A549 (cell line): ENCODE results near the gene BCL2. TPM values are rescaled to one million over a fixed set of nuclear protein-coding genes. Genes with fewer than 3 reads are reported as not detected.

Source experiments
- ATAC-seq, 2 experiments: fragments of 200-7000 bp in 1 of 2; fragments of >200 bp in 1 of 2; cut with Nextera tagmentation in 1 of 2; cut with Tn5 transposase in 1 of 2; 3 replicates each; pipeline versions ENCODE4 v1.8.0 to v1.9.1; 2018 to 2020; ENCODE audit warnings: mild to moderate bottlenecking in 1 of 2, moderate library complexity in 1 of 2
- CTCF ChIA-PET: fragments of 300-600 bp; sonication (Branson Sonifier 250); formaldehyde crosslinking; extraction: SDS; loops from one replicate; lab custom pipeline; 2021; ENCODE audit warnings: antibody characterized with exemption, inconsistent platforms; lab: Yijun Ruan, JAX
- POLR2A ChIA-PET: fragments of 350-600 bp; formaldehyde crosslinking; extraction: SDS; loops from one replicate; lab custom pipeline; 2021; ENCODE audit warnings: antibody characterized with exemption, inconsistent platforms; lab: Yijun Ruan, JAX
- DNase-seq, 2 experiments: peaks; one replicate each; pipeline versions ENCODE4 v3.0.0 to v3.0.0-alpha.2; 2011 to 2016; ENCODE audit warnings: low read depth in 1 of 2, low spot score in 1 of 2
- FAIRE-seq: peaks from 2 replicates; lab custom pipeline; 2011; peaks lifted over from hg19 to GRCh38; lab: Jason Lieb, UNC
- H3K27ac ChIP-seq, 2 experiments: fragments of >200 bp; sonication (Bioruptor Twin); formaldehyde crosslinking; 3 replicates each; pipeline ENCODE4 v1.5.1; 2016 to 2017
- H3K4me1 ChIP-seq: fragments of >200 bp; sonication (Bioruptor Twin); formaldehyde crosslinking; 3 replicates; pipeline ENCODE4 v1.6.1; 2016
- H3K4me2 ChIP-seq: fragments of >200 bp; sonication (Bioruptor Twin); formaldehyde crosslinking; 3 replicates; pipeline ENCODE4 v1.6.1; 2016
- H3K4me3 ChIP-seq: fragments of >200 bp; sonication (Bioruptor Twin); formaldehyde crosslinking; 3 replicates; pipeline ENCODE4 v1.5.1; 2016
- H3K9me3 ChIP-seq: fragments of >200 bp; sonication (Bioruptor Twin); formaldehyde crosslinking; 3 replicates; pipeline ENCODE4 v1.6.1; 2016
- BHLHE40 ChIP-seq: IDR thresholded peaks from 2 replicates; pipeline ENCODE4 v1.6.1; 2012; ENCODE audit warnings: low read depth, low read length, inconsistent platforms
- CHD2 ChIP-seq: fragments of 150-350 bp; IDR thresholded peaks from 2 replicates; pipeline ENCODE4 v1.6.1; 2014; ENCODE audit warnings: low read length; ENCODE audit not compliant: partially characterized antibody
- EHF ChIP-seq: fragments of 250-450 bp; sonication (Bioruptor Pico); IDR thresholded peaks from 2 replicates; pipeline ENCODE4 v1.5.0; 2020; ENCODE audit warnings: mild to moderate bottlenecking
- EHMT2 ChIP-seq: fragments of 200-600 bp; sonication (generic); IDR thresholded peaks from 2 replicates; pipeline ENCODE4 v1.6.1; 2016; ENCODE audit warnings: antibody characterized with exemption, low read depth, mild to moderate bottlenecking, moderate library complexity
- EP300 ChIP-seq, 2 experiments: fragments of >200 bp; sonication (Bioruptor Twin); formaldehyde crosslinking; IDR thresholded peaks; 2 replicates in 1 of 2; 3 replicates in 1 of 2; pipeline ENCODE4 v1.6.1; 2016 to 2017
- FOSB ChIP-seq: fragments of 250-450 bp; sonication (Bioruptor Pico); IDR thresholded peaks from 2 replicates; pipeline ENCODE4 v1.5.0; 2020; ENCODE audit warnings: mild to moderate bottlenecking, moderate library complexity
- HOXA7 ChIP-seq: fragments of 250-450 bp; sonication (Bioruptor Pico); IDR thresholded peaks from 2 replicates; pipeline ENCODE4 v1.5.0; 2020; ENCODE audit warnings: mild to moderate bottlenecking, moderate library complexity
- KDM1A ChIP-seq: fragments of 200-600 bp; sonication (generic); IDR thresholded peaks from 2 replicates; pipeline ENCODE4 v1.6.1; 2016; ENCODE audit warnings: low read depth, mild to moderate bottlenecking
- KDM5A ChIP-seq: fragments of 200-600 bp; sonication (generic); IDR thresholded peaks from 2 replicates; pipeline ENCODE4 v1.6.1; 2016; ENCODE audit warnings: antibody characterized with exemption, mild to moderate bottlenecking
- MAZ ChIP-seq: fragments of 150-350 bp; IDR thresholded peaks from 2 replicates; pipeline ENCODE4 v1.6.1; 2014; ENCODE audit warnings: antibody characterized with exemption, low read depth, low read length, borderline replicate concordance
- NFE2L2 ChIP-seq: fragments of 150-350 bp; conservative IDR thresholded peaks from 2 replicates; pipeline ENCODE4 v1.6.1; 2014; ENCODE audit warnings: low read length
- NPAS2 ChIP-seq: fragments of 250-450 bp; sonication (Bioruptor Pico); IDR thresholded peaks from 2 replicates; pipeline ENCODE4 v1.8.0; 2022; ENCODE audit warnings: mild to moderate bottlenecking, moderate library complexity, borderline replicate concordance
- PHF8 ChIP-seq: fragments of 200-600 bp; sonication (generic); IDR thresholded peaks from 2 replicates; pipeline ENCODE4 v1.6.1; 2016; ENCODE audit warnings: low read depth, mild to moderate bottlenecking, antibody characterized with exemption, moderate library complexity, borderline replicate concordance
- RFX5 ChIP-seq: fragments of 450-650 bp; IDR thresholded peaks from 2 replicates; pipeline ENCODE4 v1.7.1; 2014; ENCODE audit warnings: antibody characterized with exemption, mild to moderate bottlenecking, moderate library complexity
- RNF2 ChIP-seq: fragments of 200-600 bp; sonication (generic); IDR thresholded peaks from 2 replicates; pipeline ENCODE4 v1.6.1; 2016; ENCODE audit warnings: low read depth, mild to moderate bottlenecking, antibody characterized with exemption, moderate library complexity, borderline replicate concordance
- SREBF2 ChIP-seq: fragments of 450-650 bp; IDR thresholded peaks from 2 replicates; pipeline ENCODE4 v1.6.1; 2014; ENCODE audit warnings: mild to moderate bottlenecking, moderate library complexity
- USF2 ChIP-seq: fragments of 450-650 bp; IDR thresholded peaks from 2 replicates; pipeline ENCODE4 v1.6.1; 2014; ENCODE audit warnings: antibody characterized with exemption
- ZC3H11A ChIP-seq: fragments of 450-650 bp; IDR thresholded peaks from 2 replicates; pipeline ENCODE4 v1.6.1; 2014; ENCODE audit warnings: antibody characterized with exemption, mild to moderate bottlenecking
- WGBS: methylation state at CpG from one replicate; pipeline ENCODE4 v1.1.6; 2017; ENCODE audit errors: missing lambda C conversion rate; 5-methylcytosine and 5-hydroxymethylcytosine counted together
- polyA plus RNA-seq, 4 experiments: library from polyadenylated mRNA; depleted of rRNA in 3 of 4; stranded (reverse); fragments of >200 nt; fragmentation: RNase III in 1 of 4; extraction: RNeasy Plus Mini Kit Qiagen cat#74134 plus additional on column Dnase treatment in 1 of 4; gene quantifications; 2 replicates in 3 of 4; 3 replicates in 1 of 4; pipeline ENCODE4 v1.2.3, GENCODE V29; 2011 to 2017
- TF ChIP-seq, protein P1 (sequence below): fragments of >200 bp; sonication (Bioruptor Twin); formaldehyde crosslinking; IDR thresholded peaks from 3 replicates; pipeline ENCODE4 v1.6.1; 2016
- TF ChIP-seq, protein P2 (sequence below): IDR thresholded peaks from 2 replicates; pipeline ENCODE4 v1.6.1; 2012
- TF ChIP-seq, protein P3 (sequence below): IDR thresholded peaks from 2 replicates; pipeline ENCODE4 v1.6.1; 2012; ENCODE audit warnings: low read depth, borderline replicate concordance

Gene BCL2
- polyA plus RNA-seq, 2 of the 4 experiments (the other 2 are of a cell fraction), result 0.50 to 0.61 TPM

DNA sequence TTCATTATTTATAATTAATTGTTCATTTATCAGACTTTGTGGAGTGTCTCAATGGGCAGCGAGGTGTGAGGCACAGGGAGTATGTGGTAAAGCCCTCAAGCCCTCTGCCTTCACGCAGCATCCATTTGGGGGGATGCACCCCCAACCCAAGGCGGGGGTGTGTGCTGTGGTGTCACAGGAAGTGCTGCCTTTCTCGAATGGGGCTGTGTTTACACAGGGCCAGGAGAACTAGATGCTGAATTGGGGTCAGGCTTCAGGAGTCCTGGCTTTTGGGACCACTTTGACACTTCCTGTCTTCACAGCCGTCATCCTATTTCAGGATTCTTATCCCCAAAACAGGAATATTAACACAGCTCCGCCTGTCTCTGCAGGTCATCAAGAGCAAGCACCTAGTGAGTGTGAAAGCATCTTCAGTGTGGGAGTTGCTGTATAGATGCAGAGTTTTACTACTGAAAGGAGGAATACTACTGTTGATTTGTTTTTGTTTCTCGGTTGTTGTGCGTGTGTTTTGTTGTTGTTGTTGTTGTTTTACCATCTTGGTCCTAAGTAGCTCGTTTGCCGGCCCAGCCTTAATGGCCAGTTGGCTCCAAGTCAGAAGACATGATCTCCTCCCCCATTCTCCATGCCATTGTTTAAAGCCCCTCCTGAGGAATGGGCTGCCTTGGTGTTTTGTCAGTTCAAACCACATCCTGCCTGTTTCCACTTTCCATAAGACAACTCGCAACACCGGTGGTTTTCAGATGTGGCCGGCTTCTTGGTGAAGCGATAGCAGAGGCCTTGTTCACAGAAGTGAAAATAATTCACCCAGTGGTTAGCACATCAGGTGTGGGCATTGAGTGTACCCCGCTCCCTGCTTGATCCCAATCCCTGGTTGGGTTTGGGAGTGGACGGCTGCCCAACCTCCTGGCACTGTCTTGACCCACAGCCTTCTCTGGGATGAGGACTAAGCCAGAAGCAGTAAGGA, 221.3 kb downstream of the BCL2 start:
- Histone ChIP-seq H3K4me2 (no peak overlapping the region), H3K4me3 (no peak overlapping the region), H3K4me1 (no peaks in the 10 kb centered on the region), H3K9me3 (no peaks in the 10 kb centered on the region), H3K27ac (no peak overlapping the region)
- ATAC-seq (no peak), FAIRE-seq (no peak), DNase-seq (no peak)
- ChIA-PET CTCF (interaction anchor here (1.7 kb wide), 1 partner anchor 33 kb away, joined by 4 read pairs; no protein-coding TSS in a partner anchor), POLR2A (no interaction called here)
- WGBS, result 61% methylated on average over 13 of the region's 16 CpGs
- TF ChIP-seq, protein P1, sequence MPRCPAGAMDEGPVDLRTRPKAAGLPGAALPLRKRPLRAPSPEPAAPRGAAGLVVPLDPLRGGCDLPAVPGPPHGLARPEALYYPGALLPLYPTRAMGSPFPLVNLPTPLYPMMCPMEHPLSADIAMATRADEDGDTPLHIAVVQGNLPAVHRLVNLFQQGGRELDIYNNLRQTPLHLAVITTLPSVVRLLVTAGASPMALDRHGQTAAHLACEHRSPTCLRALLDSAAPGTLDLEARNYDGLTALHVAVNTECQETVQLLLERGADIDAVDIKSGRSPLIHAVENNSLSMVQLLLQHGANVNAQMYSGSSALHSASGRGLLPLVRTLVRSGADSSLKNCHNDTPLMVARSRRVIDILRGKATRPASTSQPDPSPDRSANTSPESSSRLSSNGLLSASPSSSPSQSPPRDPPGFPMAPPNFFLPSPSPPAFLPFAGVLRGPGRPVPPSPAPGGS, result no peak
- TF ChIP-seq KDM1A, result no peak
- no peak for TF ChIP-seq CHD2
- TF ChIP-seq, protein P2, sequence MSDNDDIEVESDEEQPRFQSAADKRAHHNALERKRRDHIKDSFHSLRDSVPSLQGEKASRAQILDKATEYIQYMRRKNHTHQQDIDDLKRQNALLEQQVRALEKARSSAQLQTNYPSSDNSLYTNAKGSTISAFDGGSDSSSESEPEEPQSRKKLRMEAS, result no peak
- no peak for TF ChIP-seq EP300 (IDR thresholded peaks at IDR 0.05)
- TF ChIP-seq MAZ, result no peak
- TF ChIP-seq FOSB (CRISPR knock-in tag), result no peak
- TF ChIP-seq PHF8, result no peak

GRCh38 chr18:63097178-63097577, 222.4 kb downstream of the BCL2 start:
- no peak for DNase-seq
- no peak overlapping the region for H3K4me2 ChIP-seq
- H3K4me1 ChIP-seq, result no peaks in the 10 kb centered on the region
- WGBS, result 33% methylated on average over 10 of the region's 10 CpGs
- H3K4me3 ChIP-seq, result no peak overlapping the region
- ChIA-PET CTCF (no interaction called here), POLR2A (no interaction called here)
- no peak for ATAC-seq
- FAIRE-seq, result no peak
- no peak for TF ChIP-seq PHF8
- TF ChIP-seq NFE2L2, result no peak
- no peak for TF ChIP-seq SREBF2
- TF ChIP-seq BHLHE40, result no peak
- TF ChIP-seq EHF, result no peak
- TF ChIP-seq ZC3H11A, result no peak
- no peak for TF ChIP-seq RFX5
- no peak for TF ChIP-seq CHD2
- no peak for TF ChIP-seq HOXA7 (CRISPR knock-in tag)
- no peak for TF ChIP-seq EHMT2
- TF ChIP-seq NPAS2 (CRISPR knock-in tag), result no peak
- TF ChIP-seq, protein P3, sequence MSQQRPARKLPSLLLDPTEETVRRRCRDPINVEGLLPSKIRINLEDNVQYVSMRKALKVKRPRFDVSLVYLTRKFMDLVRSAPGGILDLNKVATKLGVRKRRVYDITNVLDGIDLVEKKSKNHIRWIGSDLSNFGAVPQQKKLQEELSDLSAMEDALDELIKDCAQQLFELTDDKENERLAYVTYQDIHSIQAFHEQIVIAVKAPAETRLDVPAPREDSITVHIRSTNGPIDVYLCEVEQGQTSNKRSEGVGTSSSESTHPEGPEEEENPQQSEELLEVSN, result no peak
- no peak for TF ChIP-seq RNF2
- TF ChIP-seq, protein P1, result no peak
- no peak for TF ChIP-seq FOSB (CRISPR knock-in tag)
- TF ChIP-seq USF2, result no peak
- TF ChIP-seq KDM5A, result no peak
- no peak overlapping the region for H3K27ac ChIP-seq
- no peaks in the 10 kb centered on the region for H3K9me3 ChIP-seq
